Suprapubic skin (tissue), 4 donors: ENCODE measurements around the gene SPATA2.

Source experiments
- POLR2A ChIP-seq, 2 donors: fragments of 450-650 bp; IDR thresholded peaks; one replicate each; pipeline ENCODE4 v1.6.1; 2017; ENCODE audit warnings: antibody characterized with exemption in 2 of 2, mild to moderate bottlenecking in 2 of 2, moderate library complexity in 2 of 2
- POLR2AphosphoS5 ChIP-seq, 3 donors: sonication (generic); formaldehyde crosslinking; IDR thresholded peaks; one replicate each; pipeline ENCODE4 v1.6.1; 2017; ENCODE audit warnings: antibody characterized with exemption in 3 of 3

- no peak for TF ChIP-seq POLR2A (IDR thresholded peaks at IDR 0.05)
- no peak for TF ChIP-seq POLR2AphosphoS5 (IDR thresholded peaks at IDR 0.05)
These were observed 13.8 kb upstream of the SPATA2 start for GRCh38 chr20:49929142-49929494.
